ENCODE results near the gene CREB5.

Gene CREB5

GRCh38 chr7:28570113-28570969 lies 158.0 kb downstream of the CREB5 start:
- no peak for ATAC-seq

GRCh38 chr7:28570970-28571288 lies 158.6 kb downstream of the CREB5 start:
- no peak for ATAC-seq
- TF ChIP-seq ZNF8 (CRISPR knock-in tag; IDR thresholded peaks at IDR 0.05) (no peak), BACH2 (CRISPR knock-in tag; IDR thresholded peaks at IDR 0.05; ENCODE audit: borderline replicate concordance) (no peak), GLIS3 (CRISPR knock-in tag; IDR thresholded peaks at IDR 0.05) (no peak), OSR1 (CRISPR knock-in tag; IDR thresholded peaks at IDR 0.05) (no peak), TSHZ2 (CRISPR knock-in tag; IDR thresholded peaks at IDR 0.05) (no peak), CREB5 (CRISPR knock-in tag; IDR thresholded peaks at IDR 0.05; ENCODE audit: low read depth) (no peak), ESRRG (CRISPR knock-in tag; IDR thresholded peaks at IDR 0.05) (no peak), POU6F1 (CRISPR knock-in tag; IDR thresholded peaks at IDR 0.05; ENCODE audit: borderline replicate concordance, low read depth) (no peak), ARNTL (CRISPR knock-in tag; IDR thresholded peaks at IDR 0.05; ENCODE audit: borderline replicate concordance, low read depth) (no peak), TOX (CRISPR knock-in tag; IDR thresholded peaks at IDR 0.05; ENCODE audit: borderline replicate concordance) (no peak), ZFP3 (CRISPR knock-in tag; IDR thresholded peaks at IDR 0.05) (no peak), ISL1 (CRISPR knock-in tag; IDR thresholded peaks at IDR 0.05) (no peak), PPARA (CRISPR knock-in tag; IDR thresholded peaks at IDR 0.05; ENCODE audit: borderline replicate concordance) (no peak)

More at GRCh38 chr7:28570113-28570969, 158.0 kb downstream of the CREB5 start:
- TF ChIP-seq PATZ1 (CRISPR knock-in tag; IDR thresholded peaks at IDR 0.05; ENCODE audit: borderline replicate concordance) (no peak), RARB (CRISPR knock-in tag; IDR thresholded peaks at IDR 0.05) (no peak), OSR1 (CRISPR knock-in tag; IDR thresholded peaks at IDR 0.05) (no peak)

- no peak for ATAC-seq
These were observed 159.1 kb downstream of the CREB5 start for GRCh38 chr7:28571405-28571804.

More at GRCh38 chr7:28571405-28571804, 159.1 kb downstream of the CREB5 start:
- no peak for TF ChIP-seq ISL1 (CRISPR knock-in tag; IDR thresholded peaks at IDR 0.05)
- no peak for TF ChIP-seq SNAI2 (CRISPR knock-in tag; IDR thresholded peaks at IDR 0.05)
- no peak for TF ChIP-seq TOX (CRISPR knock-in tag; IDR thresholded peaks at IDR 0.05; ENCODE audit: borderline replicate concordance)
- TF ChIP-seq ZNF8 (CRISPR knock-in tag; IDR thresholded peaks at IDR 0.05) = no peak
- no peak for TF ChIP-seq ZC3H10 (CRISPR knock-in tag; IDR thresholded peaks at IDR 0.05)
- TF ChIP-seq PPARA (CRISPR knock-in tag; IDR thresholded peaks at IDR 0.05; ENCODE audit: borderline replicate concordance) = no peak
- no peak for TF ChIP-seq BACH2 (CRISPR knock-in tag; IDR thresholded peaks at IDR 0.05; ENCODE audit: borderline replicate concordance)
- TF ChIP-seq CREB5 (CRISPR knock-in tag; IDR thresholded peaks at IDR 0.05; ENCODE audit: low read depth) = no peak

Data from SK-N-SH treated with all-trans-retinoic acid at 6 μM for 48 hours (cell line).